Stimulated activated CD8-positive, alpha-beta memory T cell treated with anti-CD3 and anti-CD28 coated beads, Interleukin-7, amount 100 ng/mL, for 1 hour (primary cell): ENCODE data around the gene MBP.
"Not testable (repeated sequence)": the region's sequence is repeated elsewhere in the genome, so short reads cannot be mapped to it uniquely, and the experiment has no call there.

ENCODE experiments used
- DNase-seq, 2 donors: peaks; one replicate each; pipeline ENCODE4 v3.0.0-alpha.2; 2020; ENCODE audit warnings: low read depth in 2 of 2

MBP gene

DNA sequence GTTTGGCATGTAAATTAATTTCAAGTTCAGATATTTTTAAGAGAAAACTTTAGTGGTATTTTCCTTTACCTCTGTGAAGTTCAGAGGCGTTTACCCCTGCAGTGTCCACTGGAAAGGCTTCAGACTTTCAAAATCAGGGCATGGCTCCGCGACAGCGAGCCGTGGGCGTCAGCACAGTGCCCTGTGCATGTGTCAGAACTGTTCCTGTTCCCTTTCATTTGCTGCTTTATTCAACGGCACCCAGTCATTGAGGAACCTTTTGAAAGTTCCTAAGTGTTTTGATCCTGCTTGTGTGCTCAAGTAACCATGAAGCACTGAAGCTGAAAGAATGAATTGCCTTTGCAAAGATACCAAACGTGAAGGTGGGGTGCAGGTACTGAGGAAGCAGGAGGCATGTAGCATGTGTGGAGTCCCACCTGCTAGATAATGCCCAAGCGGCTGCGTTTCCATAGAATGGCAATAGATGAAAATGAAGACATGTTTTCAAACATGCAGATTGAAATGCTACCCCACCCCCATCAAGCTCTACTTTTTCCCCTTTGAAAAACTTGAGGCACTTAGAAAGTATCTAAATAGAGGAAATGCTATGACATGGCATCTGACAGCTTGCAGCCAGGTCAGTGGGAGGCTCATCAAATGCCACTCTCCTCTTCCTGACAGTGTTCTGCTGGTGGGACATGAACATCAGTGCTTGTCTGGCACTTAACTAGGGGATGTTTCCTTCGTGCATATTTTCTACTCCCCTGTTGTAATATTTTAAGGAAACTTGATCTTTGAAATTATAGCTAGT is 161.6 kb downstream of the MBP start:
- no peak for DNase-seq

DNA sequence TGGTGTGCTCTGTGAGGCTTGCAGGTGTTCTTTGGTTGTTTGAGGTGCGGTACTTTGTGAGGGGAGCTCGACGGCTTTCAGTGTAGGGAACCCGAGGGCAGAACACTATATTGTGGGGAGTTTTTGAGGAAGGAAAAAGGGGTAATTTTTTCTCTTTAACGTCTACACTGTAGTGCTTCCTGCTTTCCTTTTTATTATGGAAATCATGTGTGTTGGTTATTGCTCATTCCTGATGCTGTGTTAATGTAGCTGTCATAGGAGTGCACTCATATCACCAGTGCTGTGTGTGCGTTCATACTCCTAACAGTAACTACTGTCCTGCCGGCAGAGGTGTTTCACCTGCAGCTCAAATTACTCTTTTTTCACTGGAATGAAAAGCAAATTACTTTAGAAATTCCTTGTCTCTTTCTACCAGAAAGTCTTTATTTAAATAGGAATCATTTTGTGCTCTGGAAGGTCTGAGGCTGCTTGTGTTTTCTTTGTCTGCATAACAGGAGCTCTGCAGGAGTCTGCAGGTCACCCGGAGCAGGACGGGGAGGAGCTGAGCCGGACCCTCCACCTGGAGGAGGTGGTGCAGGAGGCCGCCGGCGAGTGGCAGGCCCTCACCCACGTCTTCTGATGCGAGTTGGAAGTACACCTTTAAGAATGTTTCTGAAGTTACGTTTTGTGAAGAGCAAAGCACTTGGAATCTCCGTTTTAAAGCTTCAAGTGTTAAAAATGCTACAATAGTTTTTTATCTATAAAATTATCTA is 164.7 kb downstream of the MBP start:
- DNase-seq, result no peak

DNA sequence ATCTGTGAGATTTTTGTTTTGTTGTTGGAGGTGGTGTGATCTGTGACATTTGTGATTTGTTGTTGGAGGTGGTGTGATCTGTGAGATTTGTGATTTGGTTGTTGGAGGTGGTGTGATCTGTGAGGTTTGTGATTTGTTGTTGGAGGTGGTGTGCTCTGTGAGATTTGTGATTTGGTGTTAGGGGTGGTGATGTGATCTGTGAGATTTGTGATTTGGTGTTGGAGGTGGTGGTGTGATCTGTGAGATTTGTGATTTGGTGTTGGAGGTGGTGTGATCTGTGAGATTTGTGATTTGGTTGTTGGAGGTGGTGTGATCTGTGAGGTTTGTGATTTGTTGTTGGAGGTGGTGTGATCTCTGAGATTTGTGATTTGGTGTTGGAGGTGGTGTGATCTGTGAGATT is 165.3 kb downstream of the MBP start:
- not testable (repeated sequence) for DNase-seq

DNA sequence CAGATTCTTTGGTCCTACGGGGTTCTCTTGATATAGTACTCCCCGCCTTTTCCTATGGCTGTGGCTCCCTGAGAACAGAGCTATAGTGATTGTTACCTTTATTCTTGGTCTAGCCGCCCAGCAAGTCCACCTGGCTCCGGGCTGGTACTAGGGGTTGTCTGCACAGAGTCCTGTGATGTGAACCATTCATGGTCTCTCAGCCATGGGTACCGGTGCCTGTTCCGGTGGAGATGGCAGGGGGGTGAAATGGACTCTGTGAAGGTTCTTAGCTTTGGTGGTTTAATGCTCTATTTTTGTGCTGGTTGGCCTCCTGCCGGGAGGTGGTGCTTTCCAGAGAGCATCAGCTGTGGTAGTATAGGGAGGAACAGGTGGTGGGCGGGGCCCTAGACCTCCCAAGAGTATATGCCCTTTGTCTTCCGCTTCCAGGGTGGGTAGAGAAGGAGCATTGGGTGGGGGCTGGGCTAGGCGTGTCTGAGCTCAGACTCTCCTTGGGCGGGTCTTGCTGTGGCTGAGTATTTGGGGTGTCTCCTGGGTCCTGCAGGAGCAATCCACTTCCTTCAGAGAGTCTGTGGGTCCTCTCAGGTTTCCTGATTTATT is 166.9 kb downstream of the MBP start:
- DNase-seq, result not testable (repeated sequence)

DNA sequence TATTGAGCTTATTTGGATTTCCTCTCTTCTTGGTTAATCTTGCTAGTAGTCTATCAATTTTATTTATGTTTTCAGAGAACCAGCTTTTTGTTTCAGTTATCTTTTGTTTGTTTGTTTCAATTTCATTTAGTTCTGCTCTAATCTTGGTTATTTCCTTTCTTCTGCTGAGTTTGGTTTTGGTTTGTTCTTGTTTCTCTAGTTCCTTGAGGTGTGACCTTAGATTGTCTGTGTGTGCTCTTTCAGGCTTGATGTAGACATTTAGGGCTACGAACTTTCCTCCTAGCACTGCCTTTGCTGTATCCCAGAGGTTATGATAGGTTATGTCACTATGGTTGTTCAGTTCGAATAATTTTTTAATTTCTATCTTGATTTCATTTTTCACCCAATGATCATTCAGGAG is 168.6 kb downstream of the MBP start:
- DNase-seq, result no peak

DNA sequence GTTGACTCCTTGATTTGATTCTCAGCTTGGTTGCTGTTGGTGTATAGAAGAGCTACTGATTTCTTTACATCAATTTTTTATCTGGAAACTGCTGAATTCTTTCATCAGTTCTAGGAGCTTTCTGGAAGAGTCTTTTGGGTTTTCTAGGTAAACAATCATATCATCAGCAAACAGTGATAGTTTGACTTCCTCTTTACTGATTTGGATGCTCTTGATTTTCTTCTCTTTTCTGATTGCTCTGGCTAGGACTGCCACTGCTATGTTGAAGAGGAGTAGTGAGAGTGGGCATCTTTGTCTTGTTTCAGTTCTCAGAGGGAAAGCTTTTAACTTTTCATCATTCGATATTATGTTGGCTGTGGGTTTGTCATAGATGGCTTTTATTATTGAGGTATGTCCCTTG is 169.7 kb downstream of the MBP start:
- no peak for DNase-seq

DNA sequence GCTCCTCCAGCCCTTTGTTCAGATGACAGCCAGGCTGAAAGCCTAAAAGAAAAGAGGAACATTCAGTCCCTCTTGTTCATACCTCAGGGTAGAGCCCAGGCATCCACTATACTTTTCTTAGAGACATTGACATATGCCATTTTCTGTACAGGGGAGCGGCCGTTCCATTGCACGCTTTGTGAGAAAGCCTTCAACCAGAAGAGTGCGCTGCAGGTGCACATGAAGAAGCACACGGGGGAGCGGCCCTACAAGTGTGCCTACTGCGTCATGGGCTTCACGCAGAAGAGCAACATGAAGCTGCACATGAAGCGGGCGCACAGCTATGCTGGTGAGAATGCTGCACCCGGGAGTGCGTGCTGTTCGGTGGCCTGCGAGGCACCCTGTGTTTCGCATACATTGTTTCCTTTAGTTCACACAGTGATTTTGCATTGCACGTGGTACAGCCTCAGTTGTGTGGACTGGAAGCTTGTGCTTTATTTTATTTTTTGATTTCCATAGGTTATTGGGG is 172.0 kb downstream of the MBP start:
- DNase-seq, result no peak

DNA sequence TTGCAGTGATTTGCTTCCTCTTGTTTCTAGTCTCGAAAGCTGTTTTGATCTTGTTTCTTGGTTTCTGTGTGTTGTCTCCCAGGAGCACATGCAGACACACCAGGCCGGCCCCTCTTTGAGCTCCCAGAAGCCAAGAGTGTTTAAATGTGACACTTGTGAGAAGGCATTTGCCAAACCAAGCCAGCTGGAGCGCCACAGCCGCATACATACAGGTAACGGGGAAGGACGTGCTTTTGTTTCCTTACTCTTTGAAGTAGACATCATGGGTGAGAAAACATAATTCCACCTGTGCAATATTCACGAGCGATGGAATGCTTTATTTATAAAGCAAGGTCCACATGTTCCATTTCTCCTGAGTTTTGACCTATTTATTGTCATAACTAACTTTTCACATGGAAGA is 173.0 kb downstream of the MBP start:
- no peak for DNase-seq

- DNase-seq, result no peak
Observed at GRCh38 chr18:76958692-76959341, 173.8 kb downstream of the MBP start.

DNA sequence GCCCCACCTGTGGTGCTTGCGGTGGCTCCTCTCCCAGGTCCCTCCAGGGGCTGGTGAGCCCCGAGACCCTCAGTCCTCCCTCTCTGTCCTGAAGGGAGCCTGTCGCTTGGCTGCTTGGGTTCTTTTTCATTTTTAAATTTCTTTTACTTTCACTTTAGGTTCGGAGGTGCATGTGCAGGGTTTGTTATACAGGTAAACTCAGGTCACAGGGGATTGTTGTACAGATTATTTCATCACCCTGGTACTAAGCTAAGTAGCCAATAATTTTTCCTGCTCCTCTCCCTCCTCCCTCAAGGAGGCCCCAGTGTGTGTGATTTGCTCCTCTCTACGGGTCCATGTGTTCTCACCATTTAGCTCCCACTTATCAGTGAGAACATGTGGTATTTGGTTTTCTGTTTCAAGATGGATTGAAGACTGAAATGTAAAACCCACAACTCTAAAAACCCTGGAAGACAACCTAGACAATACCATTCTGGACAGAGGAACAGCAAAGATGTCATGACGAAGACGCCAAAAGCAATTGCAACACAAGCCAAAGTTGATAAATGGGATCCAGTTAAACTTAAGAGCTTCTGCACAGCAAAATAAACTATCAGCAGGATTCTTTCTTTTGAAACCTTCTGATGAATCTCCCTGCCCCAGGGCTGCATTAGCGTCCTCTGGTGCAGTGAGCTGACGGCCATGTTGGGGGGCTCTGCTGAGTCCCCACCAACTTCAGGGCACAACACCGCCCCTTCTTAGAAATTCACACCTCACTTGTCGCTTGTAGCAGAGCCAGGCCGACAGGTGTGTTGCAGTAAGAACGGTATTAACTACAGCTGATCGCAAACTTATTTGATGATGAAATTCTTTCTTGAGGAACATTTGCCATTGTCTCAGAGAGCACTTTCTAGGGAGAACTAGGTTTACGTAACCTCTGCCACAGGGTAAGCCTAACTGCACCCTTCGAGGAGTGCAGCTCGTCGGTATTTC is 174.9 kb downstream of the MBP start:
- no peak for DNase-seq

- DNase-seq, result no peak
Observed at GRCh38 chr18:76956648-76957047, 175.9 kb downstream of the MBP start.

GRCh38 chr18:76955524-76956170 is 176.9 kb downstream of the MBP start:
- DNase-seq, result no peak

GRCh38 chr18:76953583-76954233 is 178.9 kb downstream of the MBP start:
- no peak for DNase-seq

DNA sequence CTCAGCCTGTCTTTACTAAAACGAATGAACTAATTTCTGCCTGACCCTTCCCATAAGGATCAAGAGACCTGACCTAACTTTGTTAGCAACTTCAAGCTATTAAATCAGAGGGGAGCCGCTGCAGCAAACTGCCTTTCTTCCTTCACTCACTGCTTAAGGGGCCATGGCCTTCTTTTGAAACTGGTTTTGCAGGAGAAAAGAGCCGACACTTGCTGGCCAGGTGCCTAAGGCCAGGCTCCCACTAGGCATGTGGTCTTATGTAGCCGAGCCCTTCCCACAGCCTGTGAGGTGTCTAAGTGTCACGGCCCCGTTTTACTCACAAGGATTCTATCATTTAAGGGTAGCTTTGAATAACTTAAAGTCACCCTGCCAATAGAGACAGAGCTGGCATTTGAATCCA is 179.4 kb downstream of the MBP start:
- no peak for DNase-seq

DNA sequence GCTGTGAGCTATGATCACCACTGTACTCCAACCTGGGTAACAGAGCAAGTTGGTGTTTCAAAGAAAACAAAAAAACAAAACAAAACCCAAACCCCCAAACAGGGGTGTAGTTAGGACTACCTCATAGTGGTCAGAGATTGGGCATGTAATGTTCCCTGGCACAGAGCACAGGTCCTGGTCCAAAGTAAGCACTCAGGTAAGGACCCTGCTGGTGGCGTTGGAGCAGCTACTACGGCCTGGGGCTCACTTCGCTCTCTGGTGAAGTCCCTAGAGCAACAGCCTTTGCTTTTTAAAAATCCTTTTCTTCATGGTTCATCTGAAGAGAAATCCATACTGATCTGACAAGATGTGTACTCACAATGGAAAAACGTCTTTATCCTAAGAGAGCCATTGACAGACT is 179.8 kb downstream of the MBP start:
- no peak for DNase-seq

- DNase-seq, result no peak
Observed at GRCh38 chr18:76951456-76952247, 180.9 kb downstream of the MBP start.

DNA sequence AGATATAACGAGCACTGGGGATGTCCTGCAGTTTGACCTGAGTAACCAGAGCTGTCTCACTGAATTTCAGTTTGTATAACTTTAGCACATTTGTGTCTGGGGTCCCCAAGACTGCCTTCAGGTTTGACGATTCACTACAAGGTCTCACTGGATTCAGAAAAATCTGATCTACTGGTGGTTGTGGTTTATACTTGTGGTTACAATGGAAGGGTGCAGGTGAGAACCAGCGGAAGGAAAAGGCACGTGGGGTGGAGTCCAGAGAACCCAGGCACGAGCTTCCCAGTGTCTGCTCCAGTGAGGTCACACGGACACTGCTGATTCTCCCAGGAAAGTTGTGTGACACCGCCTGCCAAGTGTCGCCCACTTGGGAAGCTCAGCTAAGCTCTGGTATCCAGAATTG is 184.2 kb downstream of the MBP start:
- no peak for DNase-seq

GRCh38 chr18:76944346-76944745 is 188.2 kb downstream of the MBP start:
- DNase-seq, result not testable (repeated sequence)
